Vagina (tissue), 2 donors: ENCODE measurements around the gene WDR76. TPM values are rescaled to one million over a fixed set of nuclear protein-coding genes. Genes with fewer than 3 reads are reported as not detected.
A peak's percentile ranks its signal among the peaks of the same experiment; 100 is the strongest.
"Not testable (repeated sequence)": the region's sequence is repeated elsewhere in the genome, so short reads cannot be mapped to it uniquely, and the experiment has no call there.

Experiments
- DNase-seq, 2 donors: peaks; one replicate each; pipeline ENCODE4 v3.0.0-alpha.2; 2017; ENCODE audit errors: extremely low spot score in 2 of 2
- H3K27ac ChIP-seq: fragments of 200-600 bp; sonication (generic); one replicate; pipeline ENCODE4 v1.5.1; 2019
- H3K27me3 ChIP-seq: fragments of 200-600 bp; sonication (generic); one replicate; pipeline ENCODE4 v1.5.1; 2019
- H3K36me3 ChIP-seq, 2 donors: fragments of 200-600 bp; sonication (generic); one replicate each; pipeline ENCODE4 v1.5.1; 2017 to 2019
- H3K4me1 ChIP-seq: fragments of 200-600 bp; sonication (generic); one replicate; pipeline ENCODE4 v1.5.1; 2019
- H3K4me3 ChIP-seq, 2 donors: fragments of 200-600 bp; sonication (generic); 1 replicate in 1 of 2; 2 replicates in 1 of 2; pipeline ENCODE4 v1.5.1; 2016 to 2019
- H3K9me3 ChIP-seq: fragments of 200-600 bp; sonication (generic); one replicate; pipeline ENCODE4 v1.5.1; 2019
- CTCF ChIP-seq, 3 experiments: fragments of 450-650 bp in 2 of 3; fragments of 200-600 bp in 1 of 3; sonication (generic) in 1 of 3; IDR thresholded peaks; one replicate each; pipeline ENCODE4 v1.5.1; 2017 to 2019; ENCODE audit warnings: antibody characterized with exemption in 3 of 3, mild to moderate bottlenecking in 2 of 3, moderate library complexity in 2 of 3
- POLR2A ChIP-seq, 2 donors: fragments of 450-650 bp; IDR thresholded peaks; one replicate each; pipeline ENCODE4 v1.6.1; 2017; ENCODE audit warnings: antibody characterized with exemption in 2 of 2, mild to moderate bottlenecking in 2 of 2, moderate library complexity in 2 of 2
- POLR2AphosphoS5 ChIP-seq, 2 donors: sonication (generic); formaldehyde crosslinking; IDR thresholded peaks; one replicate each; pipeline ENCODE4 v1.9.0; 2017; ENCODE audit warnings: antibody characterized with exemption in 2 of 2, mild to moderate bottlenecking in 2 of 2, low read depth in 1 of 2; ENCODE audit not compliant: insufficient read depth in 1 of 2
- intact Hi-C: fragments of 100-400 bp; cut with DNase I; formaldehyde crosslinking; loops from one replicate; pipeline ENCODE4 v1.15.1; 2023
- total RNA-seq: library from RNA; depleted of rRNA; stranded (reverse); fragments of >200 nt; gene quantifications from one replicate; pipeline ENCODE4 v1.2.3, GENCODE V29; 2016

The WDR76 gene
- total RNA-seq, 1 donor from 2014 or later: 3.4 TPM

GRCh38 chr15:43800286-43801141, 26.3 kb upstream of the WDR76 start, which contains the start of gene HYPK:
HYPK (plus strand) TSS chr15:43800599; CDS start chr15:43800623, 24 bp downstream.
- peak within 1 kb of the TSS; percentile 71 to 85 for H3K4me3 ChIP-seq
- no peaks in the 10 kb centered on the region for H3K9me3 ChIP-seq
- no peaks in the 10 kb centered on the region for H3K27me3 ChIP-seq
- peaks cover 45% of the 10 kb centered on the region for H3K4me1 ChIP-seq
- H3K27ac ChIP-seq: peak within 1 kb of the TSS; percentile 99
- DNase-seq: peak; percentile 94 to 96
- peaks cover 0 to 40% of the 10 kb centered on the region in 2 donors for H3K36me3 ChIP-seq
- intact Hi-C loops: no loop called here
- TF ChIP-seq POLR2A (IDR thresholded peaks at IDR 0.05) (peak in 1 of 2 donors; percentile 61), POLR2AphosphoS5 (IDR thresholded peaks at IDR 0.05; ENCODE audit: insufficient read depth in 1 of 2, low read depth in 1 of 2) (peak; percentile 94 to 98), CTCF (IDR thresholded peaks at IDR 0.05) (no peak)

GRCh38 chr15:43802676-43803075, 24.1 kb upstream of the WDR76 start:
- DNase-seq, intact Hi-C loops: not testable (repeated sequence)
- peaks cover 0 to 44% of the 10 kb centered on the region in 2 donors for H3K36me3 ChIP-seq

GRCh38 chr15:43808435-43808950, 18.3 kb upstream of the WDR76 start:
- TF ChIP-seq POLR2AphosphoS5 (IDR thresholded peaks at IDR 0.05; ENCODE audit: insufficient read depth in 1 of 2, low read depth in 1 of 2) (no peak), CTCF (IDR thresholded peaks at IDR 0.05) (no peak), POLR2A (IDR thresholded peaks at IDR 0.05) (no peak)
- Histone ChIP-seq H3K27ac (no peak overlapping the region), H3K4me3 (no peak overlapping the region), H3K27me3 (no peaks in the 10 kb centered on the region), H3K36me3 (peaks cover 0 to 92% of the 10 kb centered on the region in 2 donors), H3K9me3 (no peaks in the 10 kb centered on the region), H3K4me1 (no peaks in the 10 kb centered on the region)
- DNase-seq: no peak
- intact Hi-C loops: no loop called here

More at GRCh38 chr15:43802676-43803075, 24.1 kb upstream of the WDR76 start:
- H3K4me1 ChIP-seq: peaks cover 35% of the 10 kb centered on the region
- not testable (repeated sequence) for H3K27ac ChIP-seq, H3K9me3 ChIP-seq, H3K4me3 ChIP-seq, H3K27me3 ChIP-seq

- no peak for DNase-seq
- intact Hi-C loops: no loop called here
- Histone ChIP-seq H3K27ac (no peak overlapping the region), H3K27me3 (no peaks in the 10 kb centered on the region), H3K36me3 (peaks cover 0 to 95% of the 10 kb centered on the region in 2 donors), H3K9me3 (no peaks in the 10 kb centered on the region), H3K4me3 (no peak overlapping the region), H3K4me1 (no peaks in the 10 kb centered on the region)
- TF ChIP-seq POLR2AphosphoS5 (IDR thresholded peaks at IDR 0.05; ENCODE audit: insufficient read depth in 1 of 2, low read depth in 1 of 2): no peak
- no peak for TF ChIP-seq CTCF (IDR thresholded peaks at IDR 0.05)
- TF ChIP-seq POLR2A (IDR thresholded peaks at IDR 0.05): no peak
Observed at GRCh38 chr15:43808960-43809678, 17.7 kb upstream of the WDR76 start.

GRCh38 chr15:43815064-43815463, 11.7 kb upstream of the WDR76 start:
- H3K4me1 ChIP-seq, H3K9me3 ChIP-seq, intact Hi-C loops, H3K27me3 ChIP-seq, H3K27ac ChIP-seq, H3K4me3 ChIP-seq, DNase-seq: not testable (repeated sequence)
- peaks cover 0 to 73% of the 10 kb centered on the region in 2 donors for H3K36me3 ChIP-seq
